GM23338 (cell line): Measurements from ENCODE around the gene COL6A3. TPM values are rescaled to one million over a fixed set of nuclear protein-coding genes. Genes with fewer than 3 reads are reported as not detected.

ENCODE experiments used
- EZH2 ChIP-seq: fragments of 200-600 bp; sonication (generic); IDR thresholded peaks from one replicate; pipeline ENCODE4 v1.8.0; 2017; ENCODE audit warnings: antibody characterized with exemption, mild to moderate bottlenecking, low read depth; ENCODE audit not compliant: unreplicated experiment
- JUNB ChIP-seq: IDR thresholded peaks from one replicate; pipeline ENCODE4 v1.6.1; 2016; ENCODE audit warnings: antibody characterized with exemption; ENCODE audit not compliant: unreplicated experiment
- NANOG ChIP-seq: IDR thresholded peaks from 2 replicates; pipeline ENCODE4 v1.6.1; 2016; ENCODE audit warnings: antibody characterized with exemption, borderline replicate concordance
- STAT1 ChIP-seq: IDR thresholded peaks from one replicate; pipeline ENCODE4 v1.6.1; 2016; ENCODE audit warnings: antibody characterized with exemption; ENCODE audit not compliant: unreplicated experiment
- polyA plus RNA-seq: library from polyadenylated mRNA; unstranded; fragments of >200 nt; fragmentation: Nextera tagmentation; extraction: Ambion mirVana; gene quantifications from 2 replicates; pipeline ENCODE4 v1.2.1, GENCODE V29; 2016
- total RNA-seq: library from RNA; depleted of rRNA; stranded (reverse); fragments of >200 nt; shearing (Covaris generic); gene quantifications from 2 replicates; pipeline ENCODE4 v1.2.3, GENCODE V29; 2014
- TF ChIP-seq, protein P1 (sequence below): fragments of 250-450 bp; sonication (Bioruptor Pico); IDR thresholded peaks from 2 replicates; pipeline ENCODE4 v1.5.0; 2020; ENCODE audit warnings: mild to moderate bottlenecking, moderate library complexity
- TF ChIP-seq, protein P2 (sequence below): IDR thresholded peaks from 2 replicates; pipeline ENCODE4 v1.6.1; 2016; ENCODE audit warnings: antibody characterized with exemption
- TF ChIP-seq, protein P3 (sequence below): IDR thresholded peaks from one replicate; pipeline ENCODE4 v1.6.1; 2018; ENCODE audit warnings: antibody characterized with exemption; ENCODE audit not compliant: unreplicated experiment

COL6A3 gene
- total and polyA plus RNA-seq, 2 experiments from 2014 or later: 1.2 to 7.3 TPM

DNA sequence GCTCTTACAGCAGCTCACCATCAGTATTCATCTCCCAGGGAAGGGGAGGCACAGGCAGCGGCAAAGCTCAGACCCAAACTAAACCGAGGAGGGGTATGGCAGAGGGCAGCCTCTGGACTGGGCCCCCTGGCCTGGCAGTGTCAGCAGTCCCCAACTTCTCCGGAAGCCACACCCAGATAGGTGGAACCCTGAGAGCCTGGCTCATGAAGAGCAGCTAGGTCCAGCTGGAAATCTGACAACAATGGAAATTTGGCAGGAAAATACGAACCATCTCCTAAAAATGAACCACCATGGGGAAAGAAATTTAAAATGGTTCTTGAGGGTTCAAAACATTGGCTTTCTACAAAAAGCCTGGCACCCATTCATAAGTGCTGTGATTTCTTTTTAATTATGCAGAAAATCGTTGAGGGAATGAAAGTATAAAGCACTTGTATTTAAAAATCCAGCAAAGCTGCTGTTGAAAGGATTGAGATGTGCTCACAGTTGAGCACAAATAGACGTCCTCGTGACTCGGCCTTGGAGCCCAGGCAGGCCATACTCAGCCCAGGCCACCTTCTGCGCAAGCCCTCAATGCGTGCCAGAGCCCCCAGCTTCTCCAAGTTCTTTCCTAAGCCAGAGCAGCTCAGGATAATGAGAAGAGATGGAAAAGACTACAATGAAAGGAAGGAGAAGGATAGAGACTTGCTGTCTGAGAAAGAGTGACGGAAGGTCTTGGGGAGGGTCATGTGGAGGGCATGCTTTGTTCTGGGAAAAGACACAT is 93.0 kb downstream of the COL6A3 start (continued):
- TF ChIP-seq, protein P1, sequence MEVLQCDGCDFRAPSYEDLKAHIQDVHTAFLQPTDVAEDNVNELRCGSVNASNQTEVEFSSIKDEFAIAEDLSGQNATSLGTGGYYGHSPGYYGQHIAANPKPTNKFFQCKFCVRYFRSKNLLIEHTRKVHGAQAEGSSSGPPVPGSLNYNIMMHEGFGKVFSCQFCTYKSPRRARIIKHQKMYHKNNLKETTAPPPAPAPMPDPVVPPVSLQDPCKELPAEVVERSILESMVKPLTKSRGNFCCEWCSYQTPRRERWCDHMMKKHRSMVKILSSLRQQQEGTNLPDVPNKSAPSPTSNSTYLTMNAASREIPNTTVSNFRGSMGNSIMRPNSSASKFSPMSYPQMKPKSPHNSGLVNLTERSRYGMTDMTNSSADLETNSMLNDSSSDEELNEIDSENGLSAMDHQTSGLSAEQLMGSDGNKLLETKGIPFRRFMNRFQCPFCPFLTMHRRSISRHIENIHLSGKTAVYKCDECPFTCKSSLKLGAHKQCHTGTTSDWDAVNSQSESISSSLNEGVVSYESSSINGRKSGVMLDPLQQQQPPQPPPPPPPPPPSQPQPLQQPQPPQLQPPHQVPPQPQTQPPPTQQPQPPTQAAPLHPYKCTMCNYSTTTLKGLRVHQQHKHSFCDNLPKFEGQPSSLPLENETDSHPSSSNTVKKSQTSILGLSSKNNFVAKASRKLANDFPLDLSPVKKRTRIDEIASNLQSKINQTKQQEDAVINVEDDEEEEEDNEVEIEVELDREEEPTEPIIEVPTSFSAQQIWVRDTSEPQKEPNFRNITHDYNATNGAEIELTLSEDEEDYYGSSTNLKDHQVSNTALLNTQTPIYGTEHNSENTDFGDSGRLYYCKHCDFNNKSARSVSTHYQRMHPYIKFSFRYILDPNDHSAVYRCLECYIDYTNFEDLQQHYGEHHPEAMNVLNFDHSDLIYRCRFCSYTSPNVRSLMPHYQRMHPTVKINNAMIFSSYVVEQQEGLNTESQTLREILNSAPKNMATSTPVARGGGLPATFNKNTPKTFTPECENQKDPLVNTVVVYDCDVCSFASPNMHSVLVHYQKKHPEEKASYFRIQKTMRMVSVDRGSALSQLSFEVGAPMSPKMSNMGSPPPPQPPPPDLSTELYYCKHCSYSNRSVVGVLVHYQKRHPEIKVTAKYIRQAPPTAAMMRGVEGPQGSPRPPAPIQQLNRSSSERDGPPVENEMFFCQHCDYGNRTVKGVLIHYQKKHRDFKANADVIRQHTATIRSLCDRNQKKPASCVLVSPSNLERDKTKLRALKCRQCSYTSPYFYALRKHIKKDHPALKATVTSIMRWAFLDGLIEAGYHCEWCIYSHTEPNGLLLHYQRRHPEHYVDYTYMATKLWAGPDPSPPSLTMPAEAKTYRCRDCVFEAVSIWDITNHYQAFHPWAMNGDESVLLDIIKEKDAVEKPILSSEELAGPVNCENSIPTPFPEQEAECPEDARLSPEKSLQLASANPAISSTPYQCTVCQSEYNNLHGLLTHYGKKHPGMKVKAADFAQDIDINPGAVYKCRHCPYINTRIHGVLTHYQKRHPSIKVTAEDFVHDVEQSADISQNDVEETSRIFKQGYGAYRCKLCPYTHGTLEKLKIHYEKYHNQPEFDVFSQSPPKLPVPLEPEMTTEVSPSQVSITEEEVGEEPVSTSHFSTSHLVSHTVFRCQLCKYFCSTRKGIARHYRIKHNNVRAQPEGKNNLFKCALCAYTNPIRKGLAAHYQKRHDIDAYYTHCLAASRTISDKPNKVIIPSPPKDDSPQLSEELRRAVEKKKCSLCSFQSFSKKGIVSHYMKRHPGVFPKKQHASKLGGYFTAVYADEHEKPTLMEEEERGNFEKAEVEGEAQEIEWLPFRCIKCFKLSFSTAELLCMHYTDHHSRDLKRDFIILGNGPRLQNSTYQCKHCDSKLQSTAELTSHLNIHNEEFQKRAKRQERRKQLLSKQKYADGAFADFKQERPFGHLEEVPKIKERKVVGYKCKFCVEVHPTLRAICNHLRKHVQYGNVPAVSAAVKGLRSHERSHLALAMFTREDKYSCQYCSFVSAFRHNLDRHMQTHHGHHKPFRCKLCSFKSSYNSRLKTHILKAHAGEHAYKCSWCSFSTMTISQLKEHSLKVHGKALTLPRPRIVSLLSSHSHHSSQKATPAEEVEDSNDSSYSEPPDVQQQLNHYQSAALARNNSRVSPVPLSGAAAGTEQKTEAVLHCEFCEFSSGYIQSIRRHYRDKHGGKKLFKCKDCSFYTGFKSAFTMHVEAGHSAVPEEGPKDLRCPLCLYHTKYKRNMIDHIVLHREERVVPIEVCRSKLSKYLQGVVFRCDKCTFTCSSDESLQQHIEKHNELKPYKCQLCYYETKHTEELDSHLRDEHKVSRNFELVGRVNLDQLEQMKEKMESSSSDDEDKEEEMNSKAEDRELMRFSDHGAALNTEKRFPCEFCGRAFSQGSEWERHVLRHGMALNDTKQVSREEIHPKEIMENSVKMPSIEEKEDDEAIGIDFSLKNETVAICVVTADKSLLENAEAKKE (CRISPR knock-in tag): no peak
- TF ChIP-seq, protein P2, sequence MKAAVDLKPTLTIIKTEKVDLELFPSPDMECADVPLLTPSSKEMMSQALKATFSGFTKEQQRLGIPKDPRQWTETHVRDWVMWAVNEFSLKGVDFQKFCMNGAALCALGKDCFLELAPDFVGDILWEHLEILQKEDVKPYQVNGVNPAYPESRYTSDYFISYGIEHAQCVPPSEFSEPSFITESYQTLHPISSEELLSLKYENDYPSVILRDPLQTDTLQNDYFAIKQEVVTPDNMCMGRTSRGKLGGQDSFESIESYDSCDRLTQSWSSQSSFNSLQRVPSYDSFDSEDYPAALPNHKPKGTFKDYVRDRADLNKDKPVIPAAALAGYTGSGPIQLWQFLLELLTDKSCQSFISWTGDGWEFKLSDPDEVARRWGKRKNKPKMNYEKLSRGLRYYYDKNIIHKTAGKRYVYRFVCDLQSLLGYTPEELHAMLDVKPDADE: no peak
- TF ChIP-seq, protein P3, sequence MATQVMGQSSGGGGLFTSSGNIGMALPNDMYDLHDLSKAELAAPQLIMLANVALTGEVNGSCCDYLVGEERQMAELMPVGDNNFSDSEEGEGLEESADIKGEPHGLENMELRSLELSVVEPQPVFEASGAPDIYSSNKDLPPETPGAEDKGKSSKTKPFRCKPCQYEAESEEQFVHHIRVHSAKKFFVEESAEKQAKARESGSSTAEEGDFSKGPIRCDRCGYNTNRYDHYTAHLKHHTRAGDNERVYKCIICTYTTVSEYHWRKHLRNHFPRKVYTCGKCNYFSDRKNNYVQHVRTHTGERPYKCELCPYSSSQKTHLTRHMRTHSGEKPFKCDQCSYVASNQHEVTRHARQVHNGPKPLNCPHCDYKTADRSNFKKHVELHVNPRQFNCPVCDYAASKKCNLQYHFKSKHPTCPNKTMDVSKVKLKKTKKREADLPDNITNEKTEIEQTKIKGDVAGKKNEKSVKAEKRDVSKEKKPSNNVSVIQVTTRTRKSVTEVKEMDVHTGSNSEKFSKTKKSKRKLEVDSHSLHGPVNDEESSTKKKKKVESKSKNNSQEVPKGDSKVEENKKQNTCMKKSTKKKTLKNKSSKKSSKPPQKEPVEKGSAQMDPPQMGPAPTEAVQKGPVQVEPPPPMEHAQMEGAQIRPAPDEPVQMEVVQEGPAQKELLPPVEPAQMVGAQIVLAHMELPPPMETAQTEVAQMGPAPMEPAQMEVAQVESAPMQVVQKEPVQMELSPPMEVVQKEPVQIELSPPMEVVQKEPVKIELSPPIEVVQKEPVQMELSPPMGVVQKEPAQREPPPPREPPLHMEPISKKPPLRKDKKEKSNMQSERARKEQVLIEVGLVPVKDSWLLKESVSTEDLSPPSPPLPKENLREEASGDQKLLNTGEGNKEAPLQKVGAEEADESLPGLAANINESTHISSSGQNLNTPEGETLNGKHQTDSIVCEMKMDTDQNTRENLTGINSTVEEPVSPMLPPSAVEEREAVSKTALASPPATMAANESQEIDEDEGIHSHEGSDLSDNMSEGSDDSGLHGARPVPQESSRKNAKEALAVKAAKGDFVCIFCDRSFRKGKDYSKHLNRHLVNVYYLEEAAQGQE: no peak
- TF ChIP-seq JUNB (no peak), EZH2 (no peak), STAT1 (no peak), NANOG (no peak)
